Left colon (tissue), 2 donors: ENCODE measurements around the gene RHOF. TPM values are rescaled to one million over a fixed set of nuclear protein-coding genes. Genes with fewer than 3 reads are reported as not detected.
A peak's percentile ranks its signal among the peaks of the same experiment; 100 is the strongest.
"Not testable (repeated sequence)": the region's sequence is repeated elsewhere in the genome, so short reads cannot be mapped to it uniquely, and the experiment has no call there.

Experiments used
- ATAC-seq: fragments of 200-7000 bp; cut with Tn5 transposase; one replicate; pipeline ENCODE4 v1.9.1; 2020; ENCODE audit warnings: mild to moderate bottlenecking, moderate library complexity
- DNase-seq, 2 donors: peaks; one replicate each; pipeline ENCODE4 v3.0.0-alpha.2; 2020
- intact Hi-C, 2 donors: fragments of 100-400 bp; cut with DNase I in 1 of 2; cut with micrococcal nuclease in 1 of 2; formaldehyde crosslinking; loops; one replicate each; pipeline versions ENCODE4 v1.11.2 to v1.14.0; 2022; cut with DNase I, micrococcal nuclease
- total RNA-seq, 2 donors: library from RNA; stranded (reverse); fragmentation: NEBNext Ultra II Directional; extraction: Animal tissue kit (Norgen Biotek cat#: 25700); gene quantifications; one replicate each; pipeline ENCODE4 v1.2.1, GENCODE V29; 2021
- donor health status: DM: no; HTN: no; CAD: no.
- donor health status: DM: yes; HTN: yes; CAD: no.

Gene RHOF
- total RNA-seq, 2 donors from 2014 or later, result 60.3 to 148 TPM

DNA sequence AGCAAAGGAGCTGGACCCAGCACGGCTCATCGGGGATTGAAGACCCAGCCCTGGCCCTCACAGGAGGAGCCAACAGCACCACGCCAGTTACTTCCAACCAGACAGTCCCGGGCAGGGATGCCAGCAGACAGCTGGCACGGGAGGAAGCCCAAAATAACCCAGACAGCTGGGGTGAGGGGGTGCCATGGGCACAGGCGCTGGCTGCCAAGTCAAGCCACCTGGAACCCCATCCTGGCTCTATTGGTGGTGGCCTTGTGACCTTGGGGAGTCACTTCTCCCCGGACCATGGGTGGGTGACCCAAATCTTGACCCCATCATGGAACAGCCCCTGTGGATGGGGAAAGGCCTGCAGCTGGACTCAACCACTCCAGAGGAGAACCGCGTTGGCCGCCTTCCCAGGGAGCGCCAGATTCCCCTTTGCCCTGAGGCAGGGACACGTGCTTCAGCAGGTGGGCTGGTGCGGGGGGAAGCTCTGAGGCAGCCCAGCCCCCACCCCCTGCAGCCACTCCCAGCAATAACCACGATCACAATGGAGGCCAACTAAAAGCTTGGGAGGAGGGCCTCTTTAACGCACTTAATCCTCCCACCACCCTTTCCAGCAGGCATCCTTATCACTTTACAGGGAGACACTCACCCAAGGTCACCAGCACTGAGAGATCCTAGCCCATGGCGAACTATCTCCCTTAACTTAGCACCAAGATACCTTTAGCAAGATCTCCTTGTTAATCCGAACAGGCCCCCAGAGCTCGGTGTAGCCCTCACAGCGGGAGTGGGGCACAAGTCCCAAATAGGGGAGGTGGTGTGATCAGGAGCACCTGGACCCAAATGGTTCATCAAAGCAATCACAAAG lies 4.7 kb upstream of the RHOF start:
- intact Hi-C loops, result no loop called here
- DNase-seq (peak; percentile 92), ATAC-seq (peak; percentile 26)

DNA sequence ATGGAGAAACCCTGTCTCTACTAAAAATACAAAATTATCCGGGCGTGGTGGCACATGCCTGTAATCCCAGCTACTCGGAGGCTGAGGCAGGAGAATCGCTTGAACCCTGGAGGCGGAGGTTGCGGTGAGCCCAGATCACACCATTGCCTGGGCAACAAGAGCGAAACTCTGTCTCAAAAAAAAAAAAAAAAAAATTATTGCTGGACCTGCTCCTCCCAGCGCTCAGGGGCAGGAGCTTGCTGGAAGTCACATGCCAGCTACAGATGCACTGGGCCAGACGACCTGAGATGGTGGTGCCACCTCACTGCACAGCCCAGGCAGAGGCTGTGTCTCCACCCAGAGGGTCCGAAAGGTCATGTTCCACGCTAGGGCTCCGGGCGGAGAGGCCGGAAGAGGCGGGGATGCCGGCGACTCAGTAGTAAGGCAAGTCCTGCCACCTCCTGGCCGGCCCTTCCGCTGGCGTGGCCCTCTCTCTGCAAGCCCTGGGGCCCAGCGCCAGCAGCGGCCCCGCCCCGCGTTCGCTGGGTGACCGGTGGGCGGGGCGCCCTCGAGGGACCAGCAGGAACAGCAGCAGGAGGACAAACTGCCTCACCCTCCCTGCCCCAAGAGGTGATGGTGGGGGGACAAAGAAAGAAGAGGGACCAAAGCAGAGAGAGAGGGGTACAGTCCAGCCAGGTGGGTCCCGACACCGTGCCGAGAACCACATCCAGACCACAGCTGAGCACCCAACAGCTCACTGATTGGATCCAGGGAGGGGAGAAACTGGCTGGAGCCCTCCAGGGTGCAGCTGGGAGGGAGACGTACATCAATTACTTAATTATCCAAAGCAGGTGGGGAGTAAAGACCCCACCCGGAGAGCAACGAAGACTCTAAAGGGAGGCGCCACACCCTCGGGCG lies 3.6 kb upstream of the RHOF start:
- peak; percentile 53 for ATAC-seq
- peak; percentile 95 to 97 for DNase-seq
- intact Hi-C loops, result no loop called here

DNA sequence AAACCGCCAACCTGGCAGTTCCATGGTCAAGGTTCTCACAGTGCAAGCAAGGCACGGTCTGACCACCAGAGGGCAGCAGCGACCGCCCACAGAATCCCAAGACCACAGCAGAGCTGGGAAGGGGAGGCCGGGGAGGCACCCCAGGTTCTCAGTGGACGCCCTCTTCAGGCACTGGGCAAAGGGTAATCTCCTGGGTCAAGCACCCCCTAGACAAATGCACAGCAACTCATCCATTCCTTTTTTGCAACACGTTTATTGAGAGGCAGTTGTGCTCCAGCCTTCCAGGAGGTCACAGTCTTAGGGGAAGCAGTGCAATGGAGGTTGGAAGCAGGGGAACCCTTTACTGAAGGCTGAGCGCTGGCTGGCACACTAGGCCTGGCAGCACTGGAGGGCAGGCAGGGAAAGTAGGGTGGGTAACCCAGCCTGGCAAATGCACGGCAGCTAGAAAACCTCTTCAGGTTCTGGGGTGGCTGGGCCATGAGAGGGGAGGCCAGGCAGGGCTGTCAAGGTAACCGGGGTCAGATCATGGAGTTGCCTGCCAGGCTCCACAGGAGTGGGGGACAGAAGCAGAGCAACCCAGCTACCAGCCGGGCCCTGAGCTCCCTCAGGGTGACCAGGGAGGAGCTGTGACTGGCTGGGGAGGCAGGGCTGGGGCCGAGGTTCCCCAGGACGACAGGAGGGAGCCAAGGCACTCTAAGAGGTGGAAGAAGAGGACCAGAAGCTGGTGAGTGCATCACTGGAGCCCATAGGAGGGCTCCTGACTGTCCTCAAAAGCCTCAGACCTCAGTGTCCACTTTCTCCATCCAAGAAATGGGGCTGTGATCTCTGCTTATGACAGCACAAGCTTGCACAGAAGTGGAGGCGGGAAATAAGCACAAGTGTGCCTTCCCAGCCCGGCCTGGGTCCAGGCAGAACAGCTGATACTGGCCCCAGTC lies 1.8 kb upstream of the RHOF start:
- peak; percentile 84 to 94 for DNase-seq
- intact Hi-C loops, result loop anchor here in 1 of 2 donors (2.0 kb wide), 1 partner anchor 16 kb away; no protein-coding TSS in a partner anchor
- ATAC-seq, result peak; percentile 20

GRCh38 chr12:121794534-121795033 lies 1.1 kb upstream of the RHOF start:
- peak; percentile 56 to 69 for DNase-seq
- intact Hi-C loops, result loop anchor here (2.0 to 5.0 kb wide), 2 partner anchors 16 to 97 kb away; no protein-coding TSS in a partner anchor
- ATAC-seq, result no peak

GRCh38 chr12:121793838-121794533 lies 498 bp upstream of the RHOF start:
- intact Hi-C loops, result loop anchor here (2.0 to 5.0 kb wide), 2 partner anchors 17 to 97 kb away; no protein-coding TSS in a partner anchor
- DNase-seq (peak; percentile 93 to 95), ATAC-seq (peak; percentile 50)

DNA sequence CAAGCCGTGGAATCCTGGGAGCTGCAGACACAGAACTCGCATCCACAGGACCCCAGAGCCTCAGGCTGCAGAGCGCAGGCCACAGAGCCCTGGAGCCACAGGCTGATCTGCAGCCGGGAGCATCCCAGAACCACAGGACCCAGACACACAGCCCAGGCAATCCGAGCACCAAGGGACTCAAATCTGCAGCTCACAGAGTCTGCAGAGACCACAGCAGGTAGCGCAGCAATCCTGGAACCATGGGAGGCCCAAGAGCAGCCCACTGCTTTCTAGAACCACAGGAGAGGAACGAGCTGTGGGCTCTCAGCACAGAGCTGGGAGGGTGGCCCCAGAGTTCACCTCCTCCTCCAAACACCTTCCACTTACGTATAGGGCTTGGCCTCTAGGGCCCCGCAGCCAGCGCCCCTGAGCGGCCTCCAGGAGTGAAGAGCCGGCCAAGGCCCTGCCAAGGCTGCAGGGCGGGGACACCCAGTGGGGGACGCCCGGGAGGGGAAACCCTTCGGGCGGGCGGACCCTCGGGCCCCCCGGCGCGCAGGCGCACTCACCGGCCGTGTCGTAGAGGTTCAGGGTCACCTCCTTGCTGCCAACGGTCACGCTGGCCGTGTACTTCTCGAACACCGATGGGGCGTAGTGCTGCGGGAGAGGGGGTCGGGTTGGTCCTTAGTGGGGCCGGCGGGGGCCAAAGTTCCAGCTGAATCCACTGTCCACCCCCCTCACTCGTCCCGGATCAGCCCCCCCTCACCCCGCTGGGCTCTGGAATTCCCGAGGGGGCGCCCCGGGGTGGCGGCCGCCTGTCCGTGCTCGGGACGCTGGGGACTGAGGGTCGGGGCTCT lies 665 bp downstream of the RHOF start:
- intact Hi-C loops, result loop anchor here in 1 of 2 donors (5.0 kb wide), 1 partner anchor 96 kb away; no protein-coding TSS in a partner anchor
- DNase-seq (peak in 1 of 2 donors; percentile 64), ATAC-seq (no peak)

GRCh38 chr12:121791671-121792551 lies 1.6 kb downstream of the RHOF start:
- intact Hi-C loops, result loop anchor here in 1 of 2 donors (5.0 kb wide), 1 partner anchor 95 kb away; no protein-coding TSS in a partner anchor
- DNase-seq (peak; percentile 71 to 79), ATAC-seq (peak; percentile 34)

- intact Hi-C loops, result loop anchor here in 1 of 2 donors (5.0 kb wide), 1 partner anchor 93 kb away; no protein-coding TSS in a partner anchor
- not testable (repeated sequence) for DNase-seq
These were observed 2.7 kb downstream of the RHOF start for GRCh38 chr12:121790785-121791184.

GRCh38 chr12:121789800-121790728 lies 3.4 kb downstream of the RHOF start:
- no peak for ATAC-seq
- intact Hi-C loops, result loop anchor here in 1 of 2 donors (5.0 kb wide), 1 partner anchor 93 kb away; no protein-coding TSS in a partner anchor

More at GRCh38 chr12:121790785-121791184, 2.7 kb downstream of the RHOF start:
- not testable (repeated sequence) for ATAC-seq

GRCh38 chr12:121789233-121789781 lies 4.2 kb downstream of the RHOF start:
- no peak for ATAC-seq
- DNase-seq, result peak in 1 of 2 donors; percentile 52
- intact Hi-C loops, result no loop called here

More at GRCh38 chr12:121789800-121790728, 3.4 kb downstream of the RHOF start:
- peak; percentile 79 to 80 for DNase-seq

DNA sequence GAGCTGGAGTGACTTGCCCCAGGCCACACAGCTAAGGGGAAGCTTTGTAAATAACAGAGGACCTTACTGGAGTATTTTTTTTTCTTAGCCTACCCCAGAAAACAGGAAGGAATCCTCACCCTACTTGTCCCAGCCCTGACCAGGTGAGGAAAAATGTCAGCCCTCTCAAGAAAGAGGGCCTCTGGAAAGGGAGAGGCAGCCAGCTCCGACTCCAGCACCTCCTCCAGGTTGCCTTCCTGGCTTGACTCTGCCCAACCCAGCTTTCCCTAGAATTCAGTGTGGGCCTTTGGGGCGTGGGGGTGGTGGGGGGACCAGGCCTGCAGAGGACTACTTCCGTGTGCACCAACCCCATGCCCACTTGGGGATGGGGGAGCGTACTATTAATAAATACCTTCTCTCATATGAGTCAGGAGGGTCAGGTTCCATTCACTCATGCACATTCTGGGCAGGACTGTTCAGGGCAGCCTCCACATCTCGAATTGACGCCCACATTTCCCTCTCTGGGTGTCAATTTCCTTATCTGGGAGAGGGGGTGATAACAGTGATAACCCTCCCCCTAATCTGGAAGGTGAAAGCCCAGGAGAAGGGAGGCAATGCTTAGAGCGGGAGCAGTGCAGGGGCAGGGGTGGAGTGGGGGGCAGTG lies 5.2 kb downstream of the RHOF start:
- DNase-seq (no peak), ATAC-seq (no peak)
- intact Hi-C loops, result no loop called here

- intact Hi-C loops, result no loop called here
- ATAC-seq (peak; percentile 20), DNase-seq (peak in 1 of 2 donors; percentile 54)
These were observed 6.1 kb downstream of the RHOF start for GRCh38 chr12:121787063-121788025.
